ENCODE results near the gene OR6B1.

OR6B1 gene

GRCh38 chr7:144019457-144019856 is 19.3 kb downstream of the OR6B1 start:
- H3K27ac ChIP-seq: no peak overlapping the region
- DNase-seq: no peak
- no peak overlapping the region for H3K4me3 ChIP-seq (ENCODE audit: low read depth, low read length)

GRCh38 chr7:144020340-144020739 is 20.2 kb downstream of the OR6B1 start:
- Histone ChIP-seq H3K36me3 (no peaks in the 10 kb centered on the region), H3K4me3 (ENCODE audit: low read depth, low read length) (no peak overlapping the region), H3K27me3 (ENCODE audit: insufficient read depth, low read depth, severe bottlenecking) (no peaks in the 10 kb centered on the region), H3K9me3 (ENCODE audit: severe bottlenecking) (no peaks in the 10 kb centered on the region), H3K27ac (no peak overlapping the region)
- no peak for TF ChIP-seq CTCF (IDR thresholded peaks at IDR 0.05; ENCODE audit: low read depth, low read length)
- no peak for DNase-seq

More at GRCh38 chr7:144019457-144019856, 19.3 kb downstream of the OR6B1 start:
- TF ChIP-seq CTCF (IDR thresholded peaks at IDR 0.05; ENCODE audit: low read depth, low read length): no peak
- Histone ChIP-seq H3K9me3 (ENCODE audit: severe bottlenecking) (no peaks in the 10 kb centered on the region), H3K27me3 (ENCODE audit: insufficient read depth, low read depth, severe bottlenecking) (no peaks in the 10 kb centered on the region), H3K36me3 (no peaks in the 10 kb centered on the region)

DNA sequence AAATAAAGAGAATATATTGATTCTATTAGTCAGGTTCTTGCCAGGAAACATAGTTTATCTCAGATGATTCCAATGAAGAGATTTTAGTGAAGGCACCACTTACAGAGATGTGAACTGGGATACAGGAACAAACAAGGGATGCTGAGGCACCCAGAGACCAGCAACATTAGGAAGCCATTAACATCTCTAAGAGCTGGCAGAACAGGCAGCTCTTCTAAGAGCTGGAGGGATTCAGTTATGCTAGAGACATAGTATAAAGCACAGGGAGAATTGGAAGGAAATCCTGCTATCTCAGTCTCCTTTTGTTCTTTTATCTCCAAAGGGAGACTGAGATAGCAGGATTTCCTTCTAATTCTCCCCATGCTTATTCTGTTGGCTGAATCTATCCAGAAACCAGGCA is 22.0 kb downstream of the OR6B1 start:
- no peaks in the 10 kb centered on the region for H3K27me3 ChIP-seq (ENCODE audit: insufficient read depth, low read depth, severe bottlenecking)
- no peaks in the 10 kb centered on the region for H3K36me3 ChIP-seq
- H3K4me3 ChIP-seq (ENCODE audit: low read depth, low read length): no peak overlapping the region
- no peak overlapping the region for H3K27ac ChIP-seq
- TF ChIP-seq CTCF (IDR thresholded peaks at IDR 0.05; ENCODE audit: low read depth, low read length): no peak
- no peak for DNase-seq
- no peaks in the 10 kb centered on the region for H3K9me3 ChIP-seq (ENCODE audit: severe bottlenecking)

- no peaks in the 10 kb centered on the region for H3K36me3 ChIP-seq
- H3K27me3 ChIP-seq (ENCODE audit: insufficient read depth, low read depth, severe bottlenecking): no peaks in the 10 kb centered on the region
- no peak for DNase-seq
- H3K27ac ChIP-seq: no peak overlapping the region
- no peaks in the 10 kb centered on the region for H3K9me3 ChIP-seq (ENCODE audit: severe bottlenecking)
- H3K4me3 ChIP-seq (ENCODE audit: low read depth, low read length): no peak overlapping the region
- TF ChIP-seq CTCF (IDR thresholded peaks at IDR 0.05; ENCODE audit: low read depth, low read length): no peak
These were observed 23.2 kb downstream of the OR6B1 start for GRCh38 chr7:144023171-144023827.

- H3K27me3 ChIP-seq (ENCODE audit: insufficient read depth, low read depth, severe bottlenecking): no peaks in the 10 kb centered on the region
- no peak overlapping the region for H3K4me3 ChIP-seq (ENCODE audit: low read depth, low read length)
- no peak for TF ChIP-seq CTCF (IDR thresholded peaks at IDR 0.05; ENCODE audit: low read depth, low read length)
- H3K36me3 ChIP-seq: no peaks in the 10 kb centered on the region
- no peak overlapping the region for H3K27ac ChIP-seq
- no peak for DNase-seq
- no peaks in the 10 kb centered on the region for H3K9me3 ChIP-seq (ENCODE audit: severe bottlenecking)
These were observed 24.1 kb downstream of the OR6B1 start for GRCh38 chr7:144024213-144024612.

Data from WERI-Rb-1 (cell line).